Type B pancreatic cell (in vitro differentiated cells): ENCODE results near the gene KIAA1958. TPM values are rescaled to one million over a fixed set of nuclear protein-coding genes. Genes with fewer than 3 reads are reported as not detected.

Source experiments
- DNase-seq: peaks from one replicate; pipeline ENCODE4 v3.0.0; 2021; ENCODE audit warnings: mixed read lengths; ENCODE audit not compliant: unreplicated experiment; ENCODE audit errors: extremely low spot score
- H3K27ac Mint-ChIP-seq: 2 replicates; pipeline ENCODE4 v1.8.0; 2021; ENCODE audit warnings: mild to moderate bottlenecking, mixed read lengths
- H3K27me3 Mint-ChIP-seq: 2 replicates; pipeline ENCODE4 v1.8.0; 2021; ENCODE audit warnings: mixed read lengths
- H3K36me3 Mint-ChIP-seq: 2 replicates; pipeline ENCODE4 v1.8.0; 2021; ENCODE audit warnings: mixed read lengths
- H3K4me1 Mint-ChIP-seq: one replicate; pipeline ENCODE4 v1.8.0; 2021; ENCODE audit warnings: mixed read lengths; ENCODE audit not compliant: unreplicated experiment
- H3K4me3 Mint-ChIP-seq: 2 replicates; pipeline ENCODE4 v1.8.0; 2021; ENCODE audit warnings: mild to moderate bottlenecking, mixed read lengths
- H3K9me3 Mint-ChIP-seq: 2 replicates; pipeline ENCODE4 v1.8.0; 2021; ENCODE audit warnings: mixed read lengths
- total RNA-seq: library from RNA; stranded (reverse); gene quantifications from 2 replicates; pipeline ENCODE4 v1.2.1, GENCODE V29; 2021; ENCODE audit warnings: low replicate concordance
- TF ChIP-seq, protein P1 (sequence below): fragments of 200-600 bp; sonication (generic); conservative IDR thresholded peaks from 2 replicates; pipeline ENCODE4 v1.5.0; 2021; ENCODE audit warnings: antibody characterized with exemption, mild to moderate bottlenecking

The KIAA1958 gene
- total RNA-seq, 1 donor from 2014 or later, result 28.1 TPM

DNA sequence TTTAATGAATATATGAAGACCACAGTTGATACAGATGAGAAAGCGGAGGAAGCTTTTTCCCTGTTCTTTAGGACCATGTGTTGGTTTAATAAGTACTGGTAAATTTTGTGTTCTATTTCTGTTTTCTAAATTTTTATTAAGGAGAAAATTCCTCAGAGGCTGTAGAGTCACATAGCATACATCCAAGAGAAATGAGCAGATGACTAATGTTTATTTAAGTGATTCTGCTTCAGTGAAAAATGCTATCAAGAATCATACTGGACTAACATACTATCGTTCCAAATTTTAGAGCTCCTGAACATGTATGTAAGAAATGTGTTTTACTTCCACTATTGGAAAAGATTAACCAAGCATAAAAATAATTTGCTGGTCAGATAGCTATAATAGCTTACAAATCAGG is 115.0 kb downstream of the KIAA1958 start:
- H3K9me3 Mint-ChIP-seq, result no peaks in the 10 kb centered on the region
- H3K4me1 Mint-ChIP-seq, result peaks cover 12% of the 10 kb centered on the region

DNA sequence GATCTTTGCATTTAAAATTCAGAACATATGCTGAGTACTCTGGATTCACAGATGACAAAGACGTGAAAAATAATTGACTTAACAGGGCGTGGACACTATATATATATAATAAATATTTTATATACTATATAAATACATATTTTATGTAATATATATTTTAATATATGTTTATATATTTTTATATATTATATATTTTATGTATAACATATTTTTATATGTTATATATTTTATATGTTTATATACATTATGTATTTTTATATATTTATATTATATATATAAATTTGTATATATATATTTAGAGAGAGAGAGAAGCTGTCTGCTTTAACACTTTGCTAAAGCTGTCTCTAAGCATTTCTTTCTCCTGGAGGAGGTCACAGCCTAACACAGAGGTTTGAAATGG is 118.2 kb downstream of the KIAA1958 start:
- TF ChIP-seq, protein P1, sequence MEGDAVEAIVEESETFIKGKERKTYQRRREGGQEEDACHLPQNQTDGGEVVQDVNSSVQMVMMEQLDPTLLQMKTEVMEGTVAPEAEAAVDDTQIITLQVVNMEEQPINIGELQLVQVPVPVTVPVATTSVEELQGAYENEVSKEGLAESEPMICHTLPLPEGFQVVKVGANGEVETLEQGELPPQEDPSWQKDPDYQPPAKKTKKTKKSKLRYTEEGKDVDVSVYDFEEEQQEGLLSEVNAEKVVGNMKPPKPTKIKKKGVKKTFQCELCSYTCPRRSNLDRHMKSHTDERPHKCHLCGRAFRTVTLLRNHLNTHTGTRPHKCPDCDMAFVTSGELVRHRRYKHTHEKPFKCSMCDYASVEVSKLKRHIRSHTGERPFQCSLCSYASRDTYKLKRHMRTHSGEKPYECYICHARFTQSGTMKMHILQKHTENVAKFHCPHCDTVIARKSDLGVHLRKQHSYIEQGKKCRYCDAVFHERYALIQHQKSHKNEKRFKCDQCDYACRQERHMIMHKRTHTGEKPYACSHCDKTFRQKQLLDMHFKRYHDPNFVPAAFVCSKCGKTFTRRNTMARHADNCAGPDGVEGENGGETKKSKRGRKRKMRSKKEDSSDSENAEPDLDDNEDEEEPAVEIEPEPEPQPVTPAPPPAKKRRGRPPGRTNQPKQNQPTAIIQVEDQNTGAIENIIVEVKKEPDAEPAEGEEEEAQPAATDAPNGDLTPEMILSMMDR, result no peak
- Mint-ChIP-seq H3K4me1 (peaks cover 7% of the 10 kb centered on the region), H3K27me3 (no peaks in the 10 kb centered on the region), H3K27ac (no peak overlapping the region), H3K9me3 (no peaks in the 10 kb centered on the region), H3K36me3 (no peaks in the 10 kb centered on the region), H3K4me3 (no peak overlapping the region)
- no peak for DNase-seq

More for the DNA sequence above, 115.0 kb downstream of the KIAA1958 start:
- H3K36me3 Mint-ChIP-seq, result no peaks in the 10 kb centered on the region
- DNase-seq, result no peak
- no peak overlapping the region for H3K4me3 Mint-ChIP-seq
- no peaks in the 10 kb centered on the region for H3K27me3 Mint-ChIP-seq
- H3K27ac Mint-ChIP-seq, result no peak overlapping the region
- TF ChIP-seq, protein P1, result no peak

DNA sequence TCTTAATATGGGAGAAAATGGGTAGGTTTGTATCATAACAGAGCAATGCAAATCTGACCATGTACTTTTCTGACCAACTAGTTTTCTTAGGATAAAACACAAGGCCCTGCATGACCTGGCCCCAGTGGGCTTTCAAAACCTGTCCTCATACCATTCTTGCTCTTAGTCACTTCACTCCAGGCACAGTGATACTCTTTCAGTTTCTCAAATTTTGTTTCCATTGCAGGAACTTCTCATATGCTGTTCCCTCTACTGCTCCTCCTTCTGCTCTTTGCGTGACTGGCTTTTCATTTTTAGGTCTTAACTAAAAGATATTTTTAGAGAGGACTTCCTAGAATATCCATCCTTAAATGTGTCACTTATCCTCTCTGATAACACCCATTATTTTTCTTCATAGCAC is 118.9 kb downstream of the KIAA1958 start:
- Mint-ChIP-seq H3K4me3 (no peak overlapping the region), H3K9me3 (no peaks in the 10 kb centered on the region), H3K36me3 (no peaks in the 10 kb centered on the region), H3K27me3 (no peaks in the 10 kb centered on the region), H3K27ac (no peak overlapping the region), H3K4me1 (peaks cover 3% of the 10 kb centered on the region)
- DNase-seq, result no peak
- TF ChIP-seq, protein P1, result no peak

GRCh38 chr9:112605963-112606699 is 119.5 kb downstream of the KIAA1958 start:
- Mint-ChIP-seq H3K9me3 (no peaks in the 10 kb centered on the region), H3K36me3 (no peaks in the 10 kb centered on the region), H3K4me3 (no peak overlapping the region), H3K27me3 (no peaks in the 10 kb centered on the region), H3K27ac (no peak overlapping the region), H3K4me1 (peaks cover 3% of the 10 kb centered on the region)
- TF ChIP-seq, protein P1, result no peak
- DNase-seq, result no peak

GRCh38 chr9:112608851-112609250 is 122.2 kb downstream of the KIAA1958 start:
- TF ChIP-seq, protein P1, result no peak
- Mint-ChIP-seq H3K27ac (no peak overlapping the region), H3K4me1 (no peaks in the 10 kb centered on the region), H3K4me3 (no peak overlapping the region), H3K27me3 (no peaks in the 10 kb centered on the region), H3K36me3 (no peaks in the 10 kb centered on the region), H3K9me3 (no peaks in the 10 kb centered on the region)
- DNase-seq, result no peak
